Lower leg skin (tissue), 3 donors: Measurements from ENCODE around the gene OCIAD1.

ENCODE experiments used
- POLR2A ChIP-seq, 2 donors: fragments of 450-650 bp; IDR thresholded peaks; one replicate each; pipeline ENCODE4 v1.6.1; 2016 to 2017; ENCODE audit warnings: antibody characterized with exemption in 2 of 2, mild to moderate bottlenecking in 1 of 2, moderate library complexity in 1 of 2
- TF ChIP-seq, protein P1 (sequence below), 3 donors: fragments of 450-650 bp; IDR thresholded peaks; one replicate each; pipeline ENCODE4 v1.5.1; 2016; ENCODE audit warnings: antibody characterized with exemption in 3 of 3, mild to moderate bottlenecking in 3 of 3, moderate library complexity in 2 of 3

DNA sequence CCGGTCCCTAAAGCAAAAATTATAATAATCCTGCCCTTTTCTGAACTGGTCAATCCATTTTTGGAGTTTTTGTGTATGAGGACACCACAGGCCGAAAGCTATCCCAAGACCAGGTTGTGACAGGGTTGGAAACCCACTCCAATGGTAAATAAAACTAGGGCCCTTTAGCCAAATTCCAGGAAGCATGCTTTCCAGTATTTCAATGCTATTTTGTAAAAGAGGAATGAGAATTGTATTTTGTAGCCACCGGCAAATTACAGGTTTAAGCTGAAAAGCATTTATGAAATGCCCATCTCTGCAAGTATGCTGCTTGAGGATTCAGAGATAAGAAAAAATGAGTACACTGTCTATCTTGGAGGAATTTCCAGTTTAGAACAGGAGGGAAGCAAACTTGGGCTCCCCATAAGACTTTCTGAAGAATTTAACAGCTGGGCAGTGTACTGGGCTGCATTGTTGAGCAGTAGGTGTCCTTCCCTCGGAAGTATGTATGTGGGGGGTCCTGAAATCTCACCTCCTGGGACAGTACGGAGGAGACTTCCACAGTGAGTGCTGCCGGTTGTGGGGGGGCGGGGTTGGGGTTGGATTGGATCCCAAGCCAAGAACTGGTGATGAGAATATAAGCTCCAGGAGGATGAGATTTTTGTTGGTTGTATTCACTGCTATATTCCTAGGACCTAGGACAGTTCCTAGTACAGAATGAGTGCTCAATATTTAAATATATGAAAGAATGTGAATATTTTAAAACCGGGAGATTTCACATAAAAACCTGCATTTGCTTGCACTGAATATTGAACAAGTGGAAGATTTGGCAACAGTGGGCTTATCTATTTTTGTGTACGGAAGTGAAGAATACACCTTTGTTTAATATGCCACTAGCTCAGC lies 48.9 kb downstream of the OCIAD1 start:
- TF ChIP-seq, protein P1, sequence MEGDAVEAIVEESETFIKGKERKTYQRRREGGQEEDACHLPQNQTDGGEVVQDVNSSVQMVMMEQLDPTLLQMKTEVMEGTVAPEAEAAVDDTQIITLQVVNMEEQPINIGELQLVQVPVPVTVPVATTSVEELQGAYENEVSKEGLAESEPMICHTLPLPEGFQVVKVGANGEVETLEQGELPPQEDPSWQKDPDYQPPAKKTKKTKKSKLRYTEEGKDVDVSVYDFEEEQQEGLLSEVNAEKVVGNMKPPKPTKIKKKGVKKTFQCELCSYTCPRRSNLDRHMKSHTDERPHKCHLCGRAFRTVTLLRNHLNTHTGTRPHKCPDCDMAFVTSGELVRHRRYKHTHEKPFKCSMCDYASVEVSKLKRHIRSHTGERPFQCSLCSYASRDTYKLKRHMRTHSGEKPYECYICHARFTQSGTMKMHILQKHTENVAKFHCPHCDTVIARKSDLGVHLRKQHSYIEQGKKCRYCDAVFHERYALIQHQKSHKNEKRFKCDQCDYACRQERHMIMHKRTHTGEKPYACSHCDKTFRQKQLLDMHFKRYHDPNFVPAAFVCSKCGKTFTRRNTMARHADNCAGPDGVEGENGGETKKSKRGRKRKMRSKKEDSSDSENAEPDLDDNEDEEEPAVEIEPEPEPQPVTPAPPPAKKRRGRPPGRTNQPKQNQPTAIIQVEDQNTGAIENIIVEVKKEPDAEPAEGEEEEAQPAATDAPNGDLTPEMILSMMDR (IDR thresholded peaks at IDR 0.05), result no peak
- TF ChIP-seq POLR2A (IDR thresholded peaks at IDR 0.05), result no peak
